Immature natural killer cell (primary cell): ENCODE results near the gene PPP3CA. TPM values are rescaled to one million over a fixed set of nuclear protein-coding genes. Genes with fewer than 3 reads are reported as not detected.
A peak's percentile ranks its signal among the peaks of the same experiment; 100 is the strongest.

Experiments
- DNase-seq, 3 donors: peaks; one replicate each; pipeline ENCODE4 v3.0.0; 2022; ENCODE audit warnings: mixed read lengths in 1 of 3
- H3K27ac Mint-ChIP-seq, 6 donors: one replicate each; pipeline ENCODE4 v1.8.0; 2020; ENCODE audit warnings: mixed read lengths in 6 of 6, mild to moderate bottlenecking in 5 of 6, inconsistent platforms in 4 of 6, moderate library complexity in 3 of 6
- H3K27me3 Mint-ChIP-seq, 3 donors: one replicate each; pipeline ENCODE4 v1.8.0; 2020 to 2021; ENCODE audit warnings: low read depth in 3 of 3, mild to moderate bottlenecking in 3 of 3, mixed read lengths in 3 of 3, moderate library complexity in 3 of 3, inconsistent platforms in 1 of 3
- H3K36me3 Mint-ChIP-seq, 3 donors: one replicate each; pipeline ENCODE4 v1.8.0; 2020; ENCODE audit warnings: mixed read lengths in 3 of 3, inconsistent platforms in 2 of 3, mild to moderate bottlenecking in 2 of 3
- H3K4me1 Mint-ChIP-seq, 2 donors: one replicate each; pipeline ENCODE4 v1.8.0; 2020; ENCODE audit warnings: inconsistent platforms in 2 of 2, mild to moderate bottlenecking in 2 of 2, mixed read lengths in 2 of 2, moderate library complexity in 1 of 2
- H3K4me3 Mint-ChIP-seq, 5 donors: one replicate each; pipeline ENCODE4 v1.8.0; 2020; ENCODE audit warnings: mild to moderate bottlenecking in 5 of 5, mixed read lengths in 5 of 5, inconsistent platforms in 3 of 5, moderate library complexity in 3 of 5
- H3K9me3 Mint-ChIP-seq, 6 donors: one replicate each; pipeline ENCODE4 v1.8.0; 2020; ENCODE audit warnings: mild to moderate bottlenecking in 6 of 6, mixed read lengths in 6 of 6, inconsistent platforms in 4 of 6, moderate library complexity in 3 of 6
- polyA plus RNA-seq, 3 donors: library from polyadenylated mRNA; unstranded; fragments of 300-500 nt; fragmentation: Illumina TruSeq; gene quantifications; one replicate each; pipeline ENCODE4 v1.2.3, GENCODE V29; 2021

The PPP3CA gene
- polyA plus RNA-seq, 3 donors from 2014 or later = 9.4 to 13.6 (median 10.8) TPM

- H3K27me3 Mint-ChIP-seq = peaks cover 0 to 1% (median 0%) of the 10 kb centered on the region in 3 donors
- peaks cover 10 to 21% (median 13%) of the 10 kb centered on the region in 3 donors for H3K36me3 Mint-ChIP-seq
- H3K4me1 Mint-ChIP-seq = peaks cover 4 to 20% of the 10 kb centered on the region in 2 donors
- H3K27ac Mint-ChIP-seq = no peak overlapping the region
- H3K4me3 Mint-ChIP-seq = no peak overlapping the region
- no peak for DNase-seq
- H3K9me3 Mint-ChIP-seq = no peaks in the 10 kb centered on the region
Measured at GRCh38 chr4:101071241-101071640, 276.1 kb downstream of the PPP3CA start.

GRCh38 chr4:101068115-101068514, 279.2 kb downstream of the PPP3CA start:
- Mint-ChIP-seq H3K4me3 (no peak overlapping the region), H3K36me3 (peaks cover under 1 to 5% (median 4%) of the 10 kb centered on the region in 3 donors), H3K27ac (no peak overlapping the region), H3K27me3 (peaks cover 0 to 1% (median 0%) of the 10 kb centered on the region in 3 donors), H3K4me1 (peaks cover 17 to 31% of the 10 kb centered on the region in 2 donors), H3K9me3 (no peaks in the 10 kb centered on the region)
- no peak for DNase-seq

- Mint-ChIP-seq H3K27me3 (peaks cover 0 to 1% (median 0%) of the 10 kb centered on the region in 3 donors), H3K4me3 (no peak overlapping the region), H3K9me3 (no peaks in the 10 kb centered on the region), H3K27ac (no peak overlapping the region), H3K4me1 (peaks cover 17 to 31% of the 10 kb centered on the region in 2 donors), H3K36me3 (peaks cover 7 to 11% (median 9%) of the 10 kb centered on the region in 3 donors)
- no peak for DNase-seq
Measured at GRCh38 chr4:101067383-101067782, 279.9 kb downstream of the PPP3CA start.

GRCh38 chr4:101066626-101067170, 280.6 kb downstream of the PPP3CA start:
- H3K4me3 Mint-ChIP-seq = no peak overlapping the region
- peak overlapping the region in 1 of 6 donors; percentile 30 for H3K27ac Mint-ChIP-seq
- H3K36me3 Mint-ChIP-seq = peaks cover 9 to 11% (median 11%) of the 10 kb centered on the region in 3 donors
- DNase-seq = no peak
- H3K27me3 Mint-ChIP-seq = peaks cover 0 to 1% (median 0%) of the 10 kb centered on the region in 3 donors
- no peaks in the 10 kb centered on the region for H3K9me3 Mint-ChIP-seq
- H3K4me1 Mint-ChIP-seq = peaks cover 17 to 31% of the 10 kb centered on the region in 2 donors

- H3K27ac Mint-ChIP-seq = no peak overlapping the region
Measured at GRCh38 chr4:101065935-101066485, 281.3 kb downstream of the PPP3CA start.

GRCh38 chr4:101065346-101065745, 282.0 kb downstream of the PPP3CA start:
- Mint-ChIP-seq H3K4me1 (peaks cover 17 to 31% of the 10 kb centered on the region in 2 donors), H3K36me3 (peaks cover 11 to 13% (median 11%) of the 10 kb centered on the region in 3 donors), H3K4me3 (no peak overlapping the region), H3K27ac (no peak overlapping the region), H3K9me3 (no peaks in the 10 kb centered on the region), H3K27me3 (peaks cover 0 to 1% (median 0%) of the 10 kb centered on the region in 3 donors)
- no peak for DNase-seq

More at GRCh38 chr4:101065935-101066485, 281.3 kb downstream of the PPP3CA start:
- H3K4me3 Mint-ChIP-seq = no peak overlapping the region
- H3K27me3 Mint-ChIP-seq = peaks cover 0 to 1% (median 0%) of the 10 kb centered on the region in 3 donors
- no peaks in the 10 kb centered on the region for H3K9me3 Mint-ChIP-seq
- DNase-seq = no peak
- peaks cover 17 to 31% of the 10 kb centered on the region in 2 donors for H3K4me1 Mint-ChIP-seq
- peaks cover 11% of the 10 kb centered on the region in 3 donors for H3K36me3 Mint-ChIP-seq

- Mint-ChIP-seq H3K4me3 (no peak overlapping the region), H3K27ac (peak overlapping the region in 2 of 6 donors; percentile 17 to 60), H3K4me1 (peaks cover 17 to 31% of the 10 kb centered on the region in 2 donors), H3K36me3 (peaks cover 11 to 17% (median 13%) of the 10 kb centered on the region in 3 donors), H3K9me3 (no peaks in the 10 kb centered on the region), H3K27me3 (peaks cover 0 to 1% (median 0%) of the 10 kb centered on the region in 3 donors)
- no peak for DNase-seq
Measured at GRCh38 chr4:101064541-101065180, 282.7 kb downstream of the PPP3CA start.

- peaks cover 1 to 5% of the 10 kb centered on the region in 2 donors for H3K4me1 Mint-ChIP-seq
- H3K27me3 Mint-ChIP-seq = no peaks in the 10 kb centered on the region
- peaks cover 4 to 16% (median 8%) of the 10 kb centered on the region in 3 donors for H3K36me3 Mint-ChIP-seq
- DNase-seq = no peak
- no peaks in the 10 kb centered on the region for H3K9me3 Mint-ChIP-seq
- no peak overlapping the region for H3K27ac Mint-ChIP-seq
- no peak overlapping the region for H3K4me3 Mint-ChIP-seq
Measured at GRCh38 chr4:101055392-101055791, 291.9 kb downstream of the PPP3CA start.

- no peak for DNase-seq
- peak overlapping the region in 3 of 6 donors; percentile 4 to 45 (median 35) for H3K27ac Mint-ChIP-seq
- peaks cover 0 to 3% (median 0%) of the 10 kb centered on the region in 3 donors for H3K36me3 Mint-ChIP-seq
- no peaks in the 10 kb centered on the region for H3K27me3 Mint-ChIP-seq
- H3K9me3 Mint-ChIP-seq = no peaks in the 10 kb centered on the region
- peaks cover 2 to 14% of the 10 kb centered on the region in 2 donors for H3K4me1 Mint-ChIP-seq
- no peak overlapping the region for H3K4me3 Mint-ChIP-seq
Measured at GRCh38 chr4:101050837-101051205, 296.5 kb downstream of the PPP3CA start.

GRCh38 chr4:101050088-101050836, 297.1 kb downstream of the PPP3CA start:
- peaks cover 4 to 7% (median 5%) of the 10 kb centered on the region in 3 donors for H3K36me3 Mint-ChIP-seq
- H3K27ac Mint-ChIP-seq = peak overlapping the region in 2 of 6 donors; percentile 4 to 19
- H3K4me3 Mint-ChIP-seq = no peak overlapping the region
- peaks cover 0 to 2% (median 0%) of the 10 kb centered on the region in 3 donors for H3K27me3 Mint-ChIP-seq
- H3K9me3 Mint-ChIP-seq = no peaks in the 10 kb centered on the region
- no peak for DNase-seq
- peaks cover 8 to 20% of the 10 kb centered on the region in 2 donors for H3K4me1 Mint-ChIP-seq

- H3K9me3 Mint-ChIP-seq = no peaks in the 10 kb centered on the region
- H3K27ac Mint-ChIP-seq = no peak overlapping the region
- H3K4me3 Mint-ChIP-seq = no peak overlapping the region
- no peak for DNase-seq
- H3K36me3 Mint-ChIP-seq = peaks cover 4 to 11% (median 7%) of the 10 kb centered on the region in 3 donors
- H3K4me1 Mint-ChIP-seq = peaks cover 9 to 27% of the 10 kb centered on the region in 2 donors
- H3K27me3 Mint-ChIP-seq = peaks cover 0 to 2% (median 0%) of the 10 kb centered on the region in 3 donors
Measured at GRCh38 chr4:101049549-101050001, 297.8 kb downstream of the PPP3CA start.

- peaks cover 4 to 11% (median 7%) of the 10 kb centered on the region in 3 donors for H3K36me3 Mint-ChIP-seq
- DNase-seq = no peak
- H3K9me3 Mint-ChIP-seq = no peaks in the 10 kb centered on the region
- H3K4me1 Mint-ChIP-seq = peaks cover 28 to 54% of the 10 kb centered on the region in 2 donors
- H3K4me3 Mint-ChIP-seq = no peak overlapping the region
- peak overlapping the region in 1 of 6 donors; percentile 36 for H3K27ac Mint-ChIP-seq
- peaks cover 0 to 2% (median 0%) of the 10 kb centered on the region in 3 donors for H3K27me3 Mint-ChIP-seq
Measured at GRCh38 chr4:101044766-101045165, 302.6 kb downstream of the PPP3CA start.

- Mint-ChIP-seq H3K27ac (no peak overlapping the region), H3K27me3 (peaks cover 2 to 3% (median 2%) of the 10 kb centered on the region in 3 donors), H3K4me3 (no peak overlapping the region), H3K4me1 (peaks cover 45 to 73% of the 10 kb centered on the region in 2 donors), H3K36me3 (peaks cover 7 to 11% (median 7%) of the 10 kb centered on the region in 3 donors), H3K9me3 (no peaks in the 10 kb centered on the region)
- no peak for DNase-seq
Measured at GRCh38 chr4:101042847-101043246, 304.5 kb downstream of the PPP3CA start.
